Tibial artery (tissue), 4 donors: ENCODE measurements around the gene TMOD1.

Experiments
- DNase-seq, 2 donors: peaks; one replicate each; pipeline ENCODE4 v3.0.0-alpha.2; 2019
- H3K27ac ChIP-seq, 2 donors: fragments of 200-600 bp; sonication (generic) in 1 of 2; 1 replicate in 1 of 2; 2 replicates in 1 of 2; pipeline ENCODE4 v1.5.1; 2018 to 2019; ENCODE audit warnings: mild to moderate bottlenecking in 1 of 2
- H3K27me3 ChIP-seq, 2 donors: fragments of 200-600 bp; sonication (generic) in 1 of 2; one replicate each; pipeline versions ENCODE4 v1.5.1 to v1.6.0; 2016 to 2019
- H3K36me3 ChIP-seq, 3 donors: fragments of 200-600 bp; sonication (generic) in 2 of 3; one replicate each; pipeline ENCODE4 v1.5.1; 2016 to 2019; ENCODE audit warnings: mild to moderate bottlenecking in 2 of 3
- H3K4me1 ChIP-seq, 4 donors: fragments of 200-600 bp; sonication (generic) in 2 of 4; 1 replicate in 3 of 4; 2 replicates in 1 of 4; pipeline ENCODE4 v1.5.1; 2016 to 2019
- H3K4me3 ChIP-seq, 2 donors: fragments of 200-600 bp; sonication (generic) in 1 of 2; 1 replicate in 1 of 2; 2 replicates in 1 of 2; pipeline ENCODE4 v1.5.1; 2018 to 2019; ENCODE audit warnings: mild to moderate bottlenecking in 2 of 2
- H3K9me3 ChIP-seq, 3 donors: fragments of 200-600 bp; sonication (generic) in 1 of 3; one replicate each; pipeline ENCODE4 v1.5.1; 2016 to 2019
- intact Hi-C: fragments of 100-400 bp; cut with DNase I; formaldehyde crosslinking; loops from one replicate; pipeline ENCODE4 v1.15.0; 2023; ENCODE audit warnings: low total_unique reads
- TF ChIP-seq, protein P1 (sequence below), 2 experiments: fragments of 200-600 bp in 1 of 2; fragments of 450-650 bp in 1 of 2; IDR thresholded peaks; one replicate each; pipeline ENCODE4 v1.5.1; 2017 to 2019; ENCODE audit warnings: antibody characterized with exemption in 2 of 2, mild to moderate bottlenecking in 1 of 2, moderate library complexity in 1 of 2

The TMOD1 gene

DNA sequence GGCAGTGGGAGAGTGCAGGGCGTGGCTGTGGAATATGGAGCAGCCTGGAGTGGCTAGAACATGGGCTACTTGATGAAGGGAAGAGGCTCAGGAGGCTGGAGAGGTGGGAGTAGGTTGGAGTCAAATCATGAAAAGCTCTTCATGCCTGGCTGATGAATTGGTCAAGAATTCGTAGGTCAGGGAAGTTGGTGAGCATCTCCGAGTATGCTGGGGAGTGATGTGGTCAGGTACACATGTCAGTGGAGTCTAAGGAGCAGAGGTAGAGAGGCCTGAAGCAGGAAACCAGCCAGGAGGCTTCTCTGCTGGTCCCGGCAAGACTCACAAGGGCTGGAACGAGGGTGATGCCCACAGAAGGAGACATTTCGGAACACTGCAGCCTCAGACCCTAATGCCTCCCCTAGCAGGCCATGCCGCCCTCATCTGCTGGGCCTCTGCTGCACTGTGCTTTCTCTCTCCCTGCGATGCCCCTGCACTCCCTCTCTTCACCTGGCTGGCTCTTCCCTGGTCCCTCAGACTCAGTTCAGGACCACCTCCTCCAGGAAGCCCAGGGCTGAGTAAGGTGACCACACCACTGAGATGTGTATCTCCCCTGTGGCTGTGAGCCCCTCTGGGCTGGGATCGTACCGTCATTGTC, 33.6 kb downstream of the TMOD1 start:
- peak in 1 of 2 donors; percentile 45 for DNase-seq
- Histone ChIP-seq H3K4me3 (no peak overlapping the region), H3K4me1 (peaks cover 0 to 76% (median 30%) of the 10 kb centered on the region in 4 donors), H3K9me3 (no peaks in the 10 kb centered on the region), H3K36me3 (peaks cover 12 to 31% (median 20%) of the 10 kb centered on the region in 3 donors), H3K27me3 (no peaks in the 10 kb centered on the region), H3K27ac (peak overlapping the region; percentile 8 to 57)
- TF ChIP-seq, protein P1, sequence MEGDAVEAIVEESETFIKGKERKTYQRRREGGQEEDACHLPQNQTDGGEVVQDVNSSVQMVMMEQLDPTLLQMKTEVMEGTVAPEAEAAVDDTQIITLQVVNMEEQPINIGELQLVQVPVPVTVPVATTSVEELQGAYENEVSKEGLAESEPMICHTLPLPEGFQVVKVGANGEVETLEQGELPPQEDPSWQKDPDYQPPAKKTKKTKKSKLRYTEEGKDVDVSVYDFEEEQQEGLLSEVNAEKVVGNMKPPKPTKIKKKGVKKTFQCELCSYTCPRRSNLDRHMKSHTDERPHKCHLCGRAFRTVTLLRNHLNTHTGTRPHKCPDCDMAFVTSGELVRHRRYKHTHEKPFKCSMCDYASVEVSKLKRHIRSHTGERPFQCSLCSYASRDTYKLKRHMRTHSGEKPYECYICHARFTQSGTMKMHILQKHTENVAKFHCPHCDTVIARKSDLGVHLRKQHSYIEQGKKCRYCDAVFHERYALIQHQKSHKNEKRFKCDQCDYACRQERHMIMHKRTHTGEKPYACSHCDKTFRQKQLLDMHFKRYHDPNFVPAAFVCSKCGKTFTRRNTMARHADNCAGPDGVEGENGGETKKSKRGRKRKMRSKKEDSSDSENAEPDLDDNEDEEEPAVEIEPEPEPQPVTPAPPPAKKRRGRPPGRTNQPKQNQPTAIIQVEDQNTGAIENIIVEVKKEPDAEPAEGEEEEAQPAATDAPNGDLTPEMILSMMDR (IDR thresholded peaks at IDR 0.05): no peak
- intact Hi-C loops: no loop called here

DNA sequence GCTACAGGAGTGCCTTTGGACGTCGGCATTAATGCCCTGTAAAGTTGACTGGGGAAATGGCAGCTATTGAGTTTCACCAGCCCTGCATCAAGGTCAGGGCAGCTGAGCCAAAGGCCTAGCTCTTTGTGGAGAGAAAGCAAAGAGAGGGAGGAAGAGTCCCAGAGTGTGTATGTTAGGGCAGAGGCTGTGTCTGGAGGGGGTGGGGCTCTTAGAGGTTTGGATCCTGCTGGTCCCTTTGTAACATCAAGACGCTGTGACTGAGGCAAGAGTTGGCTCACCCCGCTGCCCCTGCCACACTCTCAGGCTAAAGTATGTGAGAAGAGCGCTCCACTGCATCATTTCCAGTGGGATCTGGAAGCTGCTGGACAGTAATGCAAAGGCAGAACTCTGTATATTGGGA, 34.3 kb downstream of the TMOD1 start:
- intact Hi-C loops: no loop called here
- peaks cover 12 to 31% (median 20%) of the 10 kb centered on the region in 3 donors for H3K36me3 ChIP-seq
- DNase-seq: peak in 1 of 2 donors; percentile 59
- peaks cover 0 to 74% (median 29%) of the 10 kb centered on the region in 4 donors for H3K4me1 ChIP-seq
- H3K9me3 ChIP-seq: no peaks in the 10 kb centered on the region
- peak overlapping the region; percentile 8 to 57 for H3K27ac ChIP-seq
- no peak overlapping the region for H3K4me3 ChIP-seq
- no peaks in the 10 kb centered on the region for H3K27me3 ChIP-seq
- TF ChIP-seq, protein P1 (IDR thresholded peaks at IDR 0.05): no peak

DNA sequence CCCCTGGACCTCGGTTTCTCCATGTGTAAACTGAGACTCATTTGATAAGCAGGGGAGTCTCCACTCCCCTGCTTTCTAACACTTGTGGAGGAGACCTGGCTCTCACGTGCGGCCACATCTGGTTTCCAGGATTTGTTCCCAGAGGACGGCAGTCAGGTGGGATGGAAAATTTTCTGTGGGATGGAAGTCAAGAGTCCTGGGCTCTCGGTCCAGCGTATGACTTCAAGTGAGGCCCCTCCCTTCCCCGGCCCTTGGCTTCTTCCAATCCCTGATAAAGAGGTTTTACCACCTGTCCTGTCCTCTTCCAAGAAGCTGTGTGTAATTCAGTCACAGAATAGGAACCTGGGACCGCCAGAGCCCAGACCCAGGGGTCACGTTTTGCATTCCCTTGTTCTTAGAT, 35.0 kb downstream of the TMOD1 start:
- Histone ChIP-seq H3K27me3 (no peaks in the 10 kb centered on the region), H3K27ac (peak overlapping the region; percentile 8 to 57), H3K9me3 (no peaks in the 10 kb centered on the region), H3K4me3 (no peak overlapping the region), H3K4me1 (peaks cover 0 to 73% (median 28%) of the 10 kb centered on the region in 4 donors), H3K36me3 (peaks cover 12 to 31% (median 20%) of the 10 kb centered on the region in 3 donors)
- TF ChIP-seq, protein P1 (IDR thresholded peaks at IDR 0.05): no peak
- intact Hi-C loops: no loop called here
- peak in 1 of 2 donors; percentile 66 for DNase-seq

DNA sequence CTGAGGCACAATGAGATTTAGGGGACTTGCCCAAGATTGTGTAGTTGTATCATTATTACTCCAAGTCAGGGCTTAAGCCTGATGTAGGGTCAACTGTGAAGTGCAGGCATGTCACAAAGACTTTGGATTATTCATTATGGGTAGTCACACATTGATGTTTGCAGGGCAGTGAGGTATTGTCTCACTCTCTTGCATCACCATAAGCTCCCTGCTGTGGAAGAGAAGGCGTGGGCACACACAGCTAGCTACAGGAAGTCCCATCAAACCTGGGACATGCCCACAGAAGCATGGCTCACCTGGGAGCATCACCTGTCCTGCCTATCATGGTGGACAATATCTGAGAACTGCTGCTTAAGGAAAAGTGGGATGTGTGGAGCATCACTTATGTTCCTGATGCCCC, 42.1 kb downstream of the TMOD1 start:
- no peaks in the 10 kb centered on the region for H3K27me3 ChIP-seq
- H3K4me3 ChIP-seq: no peak overlapping the region
- peaks cover 0 to 59% (median 6%) of the 10 kb centered on the region in 4 donors for H3K4me1 ChIP-seq
- H3K27ac ChIP-seq: no peak overlapping the region
- peaks cover 14 to 29% (median 23%) of the 10 kb centered on the region in 3 donors for H3K36me3 ChIP-seq
- TF ChIP-seq, protein P1 (IDR thresholded peaks at IDR 0.05): no peak
- no peaks in the 10 kb centered on the region for H3K9me3 ChIP-seq
- intact Hi-C loops: no loop called here
- no peak for DNase-seq

DNA sequence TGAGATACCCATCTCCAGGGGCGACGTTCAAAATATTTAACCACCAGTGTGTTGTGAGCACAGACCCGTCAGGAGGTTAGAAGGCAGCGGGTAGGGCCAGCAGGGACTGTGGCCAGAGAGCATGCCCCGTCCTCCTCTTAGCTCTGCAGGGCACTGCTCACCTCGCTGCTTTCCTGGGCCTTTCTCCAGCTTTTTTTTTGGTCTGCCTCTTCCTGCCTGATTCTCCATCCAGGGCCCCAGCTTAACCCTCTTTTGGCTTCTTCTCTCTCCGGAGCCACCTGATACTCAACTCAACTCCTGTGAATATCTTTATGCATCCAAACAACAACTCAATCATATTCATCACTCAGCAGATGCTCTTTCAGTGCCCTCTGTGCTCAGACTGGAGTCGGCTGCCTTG, 44.0 kb downstream of the TMOD1 start:
- TF ChIP-seq, protein P1 (IDR thresholded peaks at IDR 0.05): no peak
- H3K4me3 ChIP-seq: no peak overlapping the region
- no peak for DNase-seq
- H3K9me3 ChIP-seq: no peaks in the 10 kb centered on the region
- intact Hi-C loops: no loop called here
- no peaks in the 10 kb centered on the region for H3K27me3 ChIP-seq
- H3K4me1 ChIP-seq: peaks cover 0 to 59% (median 6%) of the 10 kb centered on the region in 4 donors
- peaks cover 24 to 40% (median 31%) of the 10 kb centered on the region in 3 donors for H3K36me3 ChIP-seq
- H3K27ac ChIP-seq: peak overlapping the region in 1 of 2 donors; percentile 28
